Choroid plexus epithelial cell (primary cell): ENCODE results near the gene TRIP4.

Experiments used
- DNase-seq: peaks from one replicate; pipeline ENCODE4 v3.0.0-alpha.2; 2010; ENCODE audit warnings: low read depth
- H3K4me3 ChIP-seq: 2 replicates; pipeline ENCODE4 v1.5.1; 2011; ENCODE audit warnings: low read depth, mild to moderate bottlenecking, control low read depth, low read length, moderate library complexity
- CTCF ChIP-seq: conservative IDR thresholded peaks from 2 replicates; pipeline ENCODE4 v1.5.1; 2011; ENCODE audit warnings: low read depth, mild to moderate bottlenecking, control low read depth, inconsistent platforms, low read length, moderate library complexity

TRIP4 gene

GRCh38 chr15:64456634-64457108 lies 69.0 kb downstream of the TRIP4 start:
- TF ChIP-seq CTCF, result no peak
- no peak overlapping the region for H3K4me3 ChIP-seq
- DNase-seq, result peak; percentile 63

- H3K4me3 ChIP-seq, result no peak overlapping the region
- no peak for TF ChIP-seq CTCF
- DNase-seq, result no peak
Observed at GRCh38 chr15:64459066-64459781, 71.6 kb downstream of the TRIP4 start.

GRCh38 chr15:64460206-64460723 lies 72.6 kb downstream of the TRIP4 start, which contains the start of gene ZNF609:
Gene ZNF609 (plus strand): TSS chr15:64460578. CDS start chr15:64499420, 38,842 bp downstream.
- DNase-seq, result peak; percentile 96
- peak within 1 kb of the TSS; percentile 71 for H3K4me3 ChIP-seq
- no peak for TF ChIP-seq CTCF

- peak; percentile 34 for TF ChIP-seq CTCF
- peak overlapping the region; percentile 71 for H3K4me3 ChIP-seq
- peak; percentile 86 for DNase-seq
Observed at GRCh38 chr15:64460724-64461720, 73.4 kb downstream of the TRIP4 start.

- DNase-seq, result peak; percentile 41
- H3K4me3 ChIP-seq, result peak overlapping the region; percentile 71
- TF ChIP-seq CTCF, result no peak
Observed at GRCh38 chr15:64461721-64462162, 74.1 kb downstream of the TRIP4 start.

GRCh38 chr15:64462492-64462891 lies 74.9 kb downstream of the TRIP4 start:
- no peak for DNase-seq
- TF ChIP-seq CTCF, result no peak
- H3K4me3 ChIP-seq, result no peak overlapping the region
